Neural crest cell (in vitro differentiated cells): ENCODE results near the gene SPAG16. TPM values are rescaled to one million over a fixed set of nuclear protein-coding genes. Genes with fewer than 3 reads are reported as not detected.
"Not testable (repeated sequence)": the region's sequence is repeated elsewhere in the genome, so short reads cannot be mapped to it uniquely, and the experiment has no call there.

Source experiments
- DNase-seq: peaks from one replicate; pipeline ENCODE4 v3.0.0; 2021; ENCODE audit warnings: low read depth, mixed read lengths, low spot score
- H3K27ac Mint-ChIP-seq: one replicate; pipeline ENCODE4 v1.8.0; 2021; ENCODE audit warnings: mild to moderate bottlenecking, mixed read lengths; ENCODE audit not compliant: unreplicated experiment
- H3K27me3 Mint-ChIP-seq: 2 replicates; pipeline ENCODE4 v1.8.0; 2021; ENCODE audit warnings: low read depth, mild to moderate bottlenecking, mixed read lengths
- H3K36me3 Mint-ChIP-seq: 2 replicates; pipeline ENCODE4 v1.8.0; 2021; ENCODE audit warnings: low read depth, mild to moderate bottlenecking, mixed read lengths
- H3K4me1 Mint-ChIP-seq: 2 replicates; pipeline ENCODE4 v1.8.0; 2021; ENCODE audit warnings: mixed read lengths
- H3K4me3 Mint-ChIP-seq: one replicate; pipeline ENCODE4 v1.8.0; 2021; ENCODE audit warnings: mild to moderate bottlenecking, mixed read lengths
- H3K9me3 Mint-ChIP-seq: 2 replicates; pipeline ENCODE4 v1.8.0; 2021; ENCODE audit warnings: mixed read lengths
- total RNA-seq: library from RNA; stranded (reverse); gene quantifications from 2 replicates; pipeline ENCODE4 v1.2.1, GENCODE V29; 2021
- TF ChIP-seq, protein P1 (sequence below): fragments of 200-600 bp; sonication (generic); conservative IDR thresholded peaks from 2 replicates; pipeline ENCODE4 v1.5.0; 2021; ENCODE audit warnings: antibody characterized with exemption, mild to moderate bottlenecking

Gene SPAG16
- total RNA-seq, 1 donor from 2014 or later: 29.0 TPM

GRCh38 chr2:213688133-213688532 lies 403.9 kb downstream of the SPAG16 start:
- H3K4me3 Mint-ChIP-seq: no peak overlapping the region
- TF ChIP-seq, protein P1, sequence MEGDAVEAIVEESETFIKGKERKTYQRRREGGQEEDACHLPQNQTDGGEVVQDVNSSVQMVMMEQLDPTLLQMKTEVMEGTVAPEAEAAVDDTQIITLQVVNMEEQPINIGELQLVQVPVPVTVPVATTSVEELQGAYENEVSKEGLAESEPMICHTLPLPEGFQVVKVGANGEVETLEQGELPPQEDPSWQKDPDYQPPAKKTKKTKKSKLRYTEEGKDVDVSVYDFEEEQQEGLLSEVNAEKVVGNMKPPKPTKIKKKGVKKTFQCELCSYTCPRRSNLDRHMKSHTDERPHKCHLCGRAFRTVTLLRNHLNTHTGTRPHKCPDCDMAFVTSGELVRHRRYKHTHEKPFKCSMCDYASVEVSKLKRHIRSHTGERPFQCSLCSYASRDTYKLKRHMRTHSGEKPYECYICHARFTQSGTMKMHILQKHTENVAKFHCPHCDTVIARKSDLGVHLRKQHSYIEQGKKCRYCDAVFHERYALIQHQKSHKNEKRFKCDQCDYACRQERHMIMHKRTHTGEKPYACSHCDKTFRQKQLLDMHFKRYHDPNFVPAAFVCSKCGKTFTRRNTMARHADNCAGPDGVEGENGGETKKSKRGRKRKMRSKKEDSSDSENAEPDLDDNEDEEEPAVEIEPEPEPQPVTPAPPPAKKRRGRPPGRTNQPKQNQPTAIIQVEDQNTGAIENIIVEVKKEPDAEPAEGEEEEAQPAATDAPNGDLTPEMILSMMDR: no peak
- H3K9me3 Mint-ChIP-seq: peaks cover 2% of the 10 kb centered on the region
- peaks cover 3% of the 10 kb centered on the region for H3K4me1 Mint-ChIP-seq
- no peak overlapping the region for H3K27ac Mint-ChIP-seq
- H3K27me3 Mint-ChIP-seq: no peaks in the 10 kb centered on the region
- H3K36me3 Mint-ChIP-seq: no peaks in the 10 kb centered on the region
- DNase-seq: no peak

DNA sequence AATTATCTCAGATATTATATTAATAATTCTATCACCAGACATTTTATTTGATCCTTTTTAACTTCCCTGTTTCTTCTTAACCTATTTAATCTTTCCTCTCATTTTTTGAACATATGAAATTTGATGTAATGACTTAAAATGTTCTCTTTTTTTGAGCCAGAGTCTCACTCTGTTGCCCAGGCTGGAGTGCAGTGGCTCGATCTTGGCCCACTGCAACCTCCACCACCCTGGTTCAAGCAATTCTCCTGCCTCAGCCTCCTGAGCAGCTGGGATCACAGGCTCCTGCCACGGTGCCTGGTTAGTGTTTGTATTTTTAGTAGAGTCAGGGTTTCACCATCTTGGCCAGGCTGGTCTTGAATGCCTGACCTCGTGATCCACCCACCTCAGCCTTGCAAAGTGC lies 404.6 kb downstream of the SPAG16 start:
- not testable (repeated sequence) for DNase-seq, H3K4me1 Mint-ChIP-seq, H3K9me3 Mint-ChIP-seq, H3K36me3 Mint-ChIP-seq, H3K4me3 Mint-ChIP-seq, H3K27me3 Mint-ChIP-seq, H3K27ac Mint-ChIP-seq

DNA sequence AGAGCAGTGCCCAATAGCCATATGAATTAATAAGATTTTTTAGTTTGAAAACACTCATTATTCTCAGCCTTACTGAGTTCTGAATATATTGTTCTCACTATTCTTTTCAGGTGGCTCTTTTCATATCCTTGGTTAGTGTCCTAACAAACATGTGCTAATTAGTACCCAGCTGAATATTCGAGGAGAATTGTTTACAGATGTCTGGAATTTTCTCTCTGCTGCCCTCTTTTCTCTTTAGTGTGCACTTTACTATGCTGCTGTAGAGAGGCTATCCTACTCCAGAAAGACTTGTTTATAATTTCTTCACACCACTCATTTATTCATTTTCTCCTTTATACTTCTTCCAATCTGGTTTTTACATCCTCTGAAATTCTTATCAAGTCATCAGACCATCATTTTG lies 405.3 kb downstream of the SPAG16 start:
- TF ChIP-seq, protein P1: no peak
- Mint-ChIP-seq H3K27ac (no peak overlapping the region), H3K27me3 (no peaks in the 10 kb centered on the region), H3K36me3 (no peaks in the 10 kb centered on the region), H3K4me1 (peaks cover 3% of the 10 kb centered on the region), H3K9me3 (peaks cover 2% of the 10 kb centered on the region), H3K4me3 (no peak overlapping the region)
- no peak for DNase-seq

DNA sequence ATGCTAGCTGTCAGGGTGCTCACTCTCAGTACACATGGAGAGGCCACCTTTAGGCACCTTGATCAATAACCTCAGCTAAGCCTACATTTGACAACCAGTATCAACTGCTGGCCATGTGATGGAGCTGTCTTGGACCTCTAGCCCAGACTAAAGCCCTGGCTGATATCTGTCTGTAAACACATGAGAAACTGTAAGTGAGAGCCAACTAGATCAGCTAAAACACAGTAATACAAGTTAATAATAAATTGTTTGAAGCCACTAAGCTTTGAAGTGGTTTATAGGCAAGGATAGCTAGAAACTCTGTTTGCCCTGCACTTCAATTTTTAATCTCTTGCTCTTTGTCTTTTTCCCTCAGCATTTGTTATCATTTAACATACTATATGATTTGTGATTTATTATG lies 407.1 kb downstream of the SPAG16 start:
- H3K4me3 Mint-ChIP-seq: no peak overlapping the region
- H3K27ac Mint-ChIP-seq: no peak overlapping the region
- no peaks in the 10 kb centered on the region for H3K27me3 Mint-ChIP-seq
- peaks cover 3% of the 10 kb centered on the region for H3K4me1 Mint-ChIP-seq
- no peak for DNase-seq
- H3K9me3 Mint-ChIP-seq: peaks cover 2% of the 10 kb centered on the region
- H3K36me3 Mint-ChIP-seq: no peaks in the 10 kb centered on the region
- TF ChIP-seq, protein P1: no peak

GRCh38 chr2:213696442-213696841 lies 412.2 kb downstream of the SPAG16 start:
- H3K4me1 Mint-ChIP-seq: no peaks in the 10 kb centered on the region

DNA sequence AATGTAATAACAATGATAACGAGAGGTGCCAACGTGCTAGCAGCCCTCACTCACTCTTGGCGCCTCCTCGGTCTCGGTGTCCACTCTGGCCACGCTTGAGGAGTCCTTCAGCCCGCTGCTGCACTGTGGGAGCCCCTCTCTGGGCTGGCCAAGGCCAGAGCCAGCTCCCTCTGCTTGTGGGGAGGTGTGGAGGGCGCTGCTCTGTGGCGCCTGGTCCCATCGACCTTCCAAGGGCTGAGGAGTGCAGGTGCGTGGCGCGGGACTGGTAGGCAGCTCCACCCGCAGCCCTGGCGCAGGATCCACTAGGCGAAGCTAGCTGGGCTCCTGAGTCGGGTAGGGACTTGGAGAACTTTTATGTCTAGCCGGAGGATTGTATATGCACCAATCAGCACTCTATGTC lies 417.1 kb downstream of the SPAG16 start:
- H3K27me3 Mint-ChIP-seq, H3K4me3 Mint-ChIP-seq, H3K27ac Mint-ChIP-seq, H3K4me1 Mint-ChIP-seq, DNase-seq, H3K9me3 Mint-ChIP-seq, H3K36me3 Mint-ChIP-seq: not testable (repeated sequence)

More at GRCh38 chr2:213696442-213696841, 412.2 kb downstream of the SPAG16 start:
- no peak for DNase-seq
- no peak overlapping the region for H3K4me3 Mint-ChIP-seq
- H3K27me3 Mint-ChIP-seq: no peaks in the 10 kb centered on the region
- H3K27ac Mint-ChIP-seq: no peak overlapping the region
- TF ChIP-seq, protein P1: no peak
- no peaks in the 10 kb centered on the region for H3K9me3 Mint-ChIP-seq
- H3K36me3 Mint-ChIP-seq: no peaks in the 10 kb centered on the region
